IPS-NIHi7 (cell line): ENCODE results near the gene GTF2IRD1.
"Not testable (repeated sequence)": the region's sequence is repeated elsewhere in the genome, so short reads cannot be mapped to it uniquely, and the experiment has no call there.

Source experiments
- DNase-seq: peaks from one replicate; pipeline ENCODE4 v3.0.0; 2012; ENCODE audit warnings: mixed read lengths; ENCODE audit errors: extremely low spot score

The GTF2IRD1 gene

DNA sequence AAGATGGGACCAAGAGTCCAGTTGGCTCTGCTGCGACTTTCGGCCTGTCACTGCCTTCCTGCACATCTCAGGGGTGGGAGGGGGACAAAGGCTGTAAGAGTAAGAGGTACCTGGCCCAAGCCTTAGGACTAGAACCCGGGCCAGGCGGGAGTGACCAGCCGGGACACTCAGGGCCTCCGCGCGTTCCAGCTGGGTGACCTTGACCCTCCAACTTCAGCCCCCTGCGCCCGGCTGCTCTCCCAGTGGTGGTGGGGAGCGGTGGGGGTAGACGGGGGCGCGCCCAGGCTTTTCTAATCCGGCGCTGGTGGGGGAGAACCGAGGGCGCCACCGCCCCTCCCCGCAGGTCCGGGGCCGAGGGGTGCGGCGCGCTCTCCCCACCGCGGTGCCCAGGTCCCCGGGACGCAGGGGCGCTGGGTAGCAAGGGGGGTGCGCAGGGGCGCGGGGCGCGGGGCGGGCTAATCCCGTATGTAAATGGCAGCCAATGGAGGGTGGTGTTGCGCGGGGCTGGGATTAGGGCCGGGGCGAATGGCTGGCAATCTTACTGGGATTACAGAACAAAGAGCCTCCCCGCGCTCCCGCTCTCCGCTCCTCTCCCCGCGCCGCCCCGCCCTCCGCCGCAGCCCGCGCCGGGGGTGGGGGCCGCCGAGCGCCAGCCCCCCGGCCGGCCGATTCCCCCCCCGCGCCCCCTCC lies at the start of gene GTF2IRD1:
TSS of gene GTF2IRD1 (plus strand) at position 585 of the 690 bp plus-strand sequence. CDS start 54,175 bp downstream, outside the sequence.
- peak; percentile 85 for DNase-seq

DNA sequence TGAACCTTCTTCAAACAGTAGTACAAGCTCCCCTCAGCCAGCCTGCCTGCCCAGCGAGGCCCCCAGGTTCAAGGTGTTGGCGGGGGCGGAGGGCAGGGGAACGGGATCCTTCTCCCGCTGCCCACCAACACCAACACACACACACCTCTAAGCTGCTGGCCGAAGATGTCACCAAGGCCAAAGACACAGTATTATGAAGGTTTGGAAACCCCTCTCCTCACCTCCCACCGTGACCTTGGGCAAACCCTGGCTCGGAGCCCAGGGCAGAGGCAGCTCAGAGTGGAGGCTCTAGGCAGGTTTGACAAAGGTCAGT lies 49.4 kb upstream of the GTF2IRD1 start:
- no peak for DNase-seq

DNA sequence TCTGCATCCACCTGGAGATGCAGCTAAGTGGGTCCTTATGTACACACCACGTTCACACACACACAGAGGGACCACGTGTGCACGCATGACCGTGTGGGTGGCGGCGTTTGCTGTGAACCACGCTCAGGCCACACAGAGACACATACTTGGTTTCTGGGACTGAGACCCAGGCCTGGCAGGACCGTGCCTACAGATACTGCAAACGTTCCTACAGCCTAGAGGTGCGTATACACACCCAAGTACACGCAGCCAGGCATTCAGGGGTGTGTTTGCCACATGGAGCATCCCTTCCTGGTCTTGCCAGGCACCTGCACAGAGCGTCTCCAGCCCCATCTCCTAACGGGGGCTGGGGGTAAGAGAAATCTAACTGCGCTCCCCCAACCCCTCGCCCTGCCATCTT lies 49.0 kb upstream of the GTF2IRD1 start:
- no peak for DNase-seq

GRCh38 chr7:74405191-74405898 lies 48.4 kb upstream of the GTF2IRD1 start:
- DNase-seq: peak; percentile 88

DNA sequence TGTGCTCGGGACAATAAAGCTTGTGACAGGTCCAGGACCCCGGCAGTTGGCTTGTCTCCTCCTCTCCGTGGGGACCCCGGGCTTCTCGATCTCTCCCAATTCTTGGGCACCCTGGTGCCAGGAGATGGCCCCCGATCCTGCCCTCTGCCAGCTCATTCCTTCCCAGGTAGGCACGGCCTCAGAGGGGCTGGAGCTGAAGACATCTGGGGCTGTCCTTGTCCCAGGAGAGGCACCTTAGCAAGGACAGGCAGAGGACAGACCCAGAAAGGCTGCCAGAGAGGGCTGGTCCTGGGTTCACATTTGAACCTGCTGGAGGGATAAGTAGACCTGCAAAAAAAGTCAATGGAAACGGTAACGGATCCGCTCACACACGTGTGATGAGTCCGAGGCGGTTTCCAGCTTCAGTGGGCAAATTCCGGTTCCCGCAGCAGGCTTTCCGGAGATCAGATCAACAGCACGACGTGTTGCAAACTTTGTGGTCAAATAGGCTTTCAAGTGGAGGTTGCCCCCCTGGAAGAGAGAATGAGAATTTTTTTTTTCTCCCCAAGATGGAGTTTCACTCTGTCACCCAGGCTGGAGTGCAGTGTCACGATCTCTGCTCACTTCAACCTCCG lies 47.7 kb upstream of the GTF2IRD1 start:
- no peak for DNase-seq

DNA sequence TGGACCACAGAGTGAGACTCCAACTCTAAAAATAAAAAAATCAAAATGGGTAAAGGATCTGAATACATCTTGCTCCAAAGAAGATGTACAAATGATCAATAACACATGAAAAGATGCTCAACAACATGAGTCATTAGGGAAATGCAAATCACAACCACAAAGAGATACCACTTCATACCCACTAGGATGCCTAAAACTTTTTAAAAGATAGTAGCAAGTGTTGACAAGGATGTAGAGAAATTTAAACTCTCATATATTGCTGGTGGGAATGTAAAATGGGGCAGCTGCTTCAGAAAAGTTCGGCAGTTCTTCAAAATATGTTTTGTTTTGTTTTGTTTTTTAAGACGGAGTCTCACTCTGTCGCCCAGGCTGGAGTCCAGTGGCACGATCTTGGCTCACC lies 45.7 kb upstream of the GTF2IRD1 start:
- no peak for DNase-seq

GRCh38 chr7:74409571-74409970 lies 44.1 kb upstream of the GTF2IRD1 start:
- no peak for DNase-seq

DNA sequence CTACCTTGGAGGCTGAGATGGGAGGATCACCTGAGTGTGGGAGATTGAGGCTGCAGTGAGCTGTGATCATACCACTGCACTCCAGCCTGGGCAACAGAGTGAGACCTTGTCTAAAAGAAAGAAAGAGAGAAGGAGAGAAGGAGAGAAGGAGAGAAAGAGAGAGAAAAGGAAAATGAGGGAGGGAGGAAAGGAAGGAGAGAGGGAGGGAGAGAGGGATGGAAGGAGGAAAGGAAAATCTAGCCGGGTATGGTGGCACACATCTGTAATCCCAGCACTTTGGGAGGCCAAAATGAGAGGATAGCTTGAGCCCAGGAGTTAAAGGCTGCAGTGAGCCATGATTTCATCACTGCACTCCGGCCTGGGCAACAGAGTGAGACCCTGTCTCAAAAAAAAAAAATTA lies 42.9 kb upstream of the GTF2IRD1 start:
- DNase-seq: no peak

DNA sequence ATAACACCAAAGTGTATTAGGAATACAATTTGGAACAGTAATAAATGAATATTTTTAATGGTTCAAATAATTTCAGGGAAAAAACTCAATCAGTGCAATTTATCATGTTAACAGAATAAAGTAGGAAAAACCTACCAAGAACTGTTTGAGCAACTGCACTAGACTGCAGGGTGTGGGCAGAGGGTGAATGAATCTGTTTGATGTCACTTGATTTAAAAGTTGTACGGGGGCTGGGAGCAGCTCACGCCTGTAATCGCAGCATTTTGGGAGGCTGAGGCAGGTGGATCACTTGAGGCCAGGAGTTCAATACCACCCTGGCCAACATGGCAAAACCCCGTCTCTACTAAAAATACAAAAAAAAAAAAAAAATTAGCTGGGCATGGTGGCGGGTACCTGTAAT lies 42.1 kb upstream of the GTF2IRD1 start:
- DNase-seq: not testable (repeated sequence)

DNA sequence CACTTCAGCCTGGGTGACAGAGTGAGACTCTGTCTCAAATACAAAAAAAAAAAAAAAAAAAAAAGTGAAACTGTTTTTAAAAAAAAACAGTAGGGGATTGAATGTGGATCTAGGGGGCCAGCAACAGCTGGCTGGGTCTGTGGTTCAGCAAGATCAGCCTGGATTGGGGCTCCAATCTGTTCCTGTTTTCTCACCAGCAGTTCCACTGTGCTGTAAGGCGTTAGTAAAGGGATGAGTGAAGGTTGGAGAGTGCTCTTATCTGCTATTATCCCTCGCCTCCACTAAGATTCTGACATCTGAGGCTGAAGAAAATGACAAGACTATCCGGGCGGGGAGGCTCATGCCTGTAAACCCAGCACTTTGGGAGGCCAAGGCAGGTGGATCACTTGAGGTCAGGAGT lies 41.6 kb upstream of the GTF2IRD1 start:
- no peak for DNase-seq

GRCh38 chr7:74412603-74413002 lies 41.1 kb upstream of the GTF2IRD1 start:
- no peak for DNase-seq

DNA sequence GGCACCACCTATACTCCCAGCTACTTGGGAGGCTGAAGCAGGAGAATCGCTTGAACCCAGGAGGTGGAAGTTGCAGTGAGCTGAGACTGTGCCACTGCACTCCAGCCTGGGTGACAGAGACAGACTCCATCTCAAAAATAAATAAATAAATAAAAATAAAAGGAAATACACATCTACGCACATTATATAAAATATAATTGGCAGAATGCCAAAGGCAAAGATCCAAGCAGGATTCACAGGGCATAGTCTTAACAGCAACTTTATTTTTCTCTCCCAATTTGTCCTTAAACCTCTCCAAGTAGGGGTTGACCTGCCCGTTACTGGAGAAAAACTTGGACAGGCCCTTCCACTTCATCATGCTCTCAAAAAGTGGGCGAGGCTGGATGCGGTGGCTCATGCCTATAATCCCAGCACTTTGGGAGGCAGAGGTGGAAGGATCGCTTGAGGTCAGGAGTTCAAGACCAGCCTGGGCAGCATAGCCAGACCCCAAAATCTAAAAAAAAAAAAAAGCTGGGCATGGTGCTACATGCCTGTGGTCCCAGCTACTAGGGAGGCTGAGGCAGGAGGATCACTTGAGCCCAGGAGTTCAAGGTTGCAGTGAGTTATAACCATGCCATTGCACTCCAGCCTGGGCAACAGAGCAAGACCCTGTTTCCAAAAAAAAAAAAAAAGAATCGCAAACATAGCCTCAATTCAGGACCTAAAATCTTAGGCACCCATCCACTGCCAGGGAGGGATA lies 38.9 kb upstream of the GTF2IRD1 start:
- not testable (repeated sequence) for DNase-seq

- DNase-seq: peak; percentile 95
Measured at GRCh38 chr7:74417419-74417971, 36.2 kb upstream of the GTF2IRD1 start.

DNA sequence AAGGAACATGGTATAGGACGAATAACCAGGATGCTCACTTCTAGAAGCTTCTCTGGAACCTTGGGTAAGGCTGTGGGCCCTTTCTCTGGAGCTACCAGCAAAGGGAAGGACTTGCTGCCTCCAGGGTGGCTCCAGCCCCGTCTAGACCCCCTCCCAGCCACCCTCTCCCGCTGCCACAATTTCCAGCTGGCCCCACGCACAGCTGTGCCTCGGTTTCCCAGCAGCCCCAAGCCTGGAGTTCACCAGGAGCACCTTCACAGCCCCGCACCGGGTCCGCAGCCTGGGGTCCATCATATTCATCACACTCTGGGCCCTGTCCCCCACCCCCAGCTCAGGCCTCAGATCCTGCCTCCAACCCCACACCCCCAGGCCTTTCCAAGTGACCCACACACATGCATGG lies 35.6 kb upstream of the GTF2IRD1 start:
- DNase-seq: no peak

GRCh38 chr7:74418538-74418937 lies 35.2 kb upstream of the GTF2IRD1 start:
- DNase-seq: no peak

- DNase-seq: not testable (repeated sequence)
Measured at GRCh38 chr7:74419232-74419631, 34.5 kb upstream of the GTF2IRD1 start.

DNA sequence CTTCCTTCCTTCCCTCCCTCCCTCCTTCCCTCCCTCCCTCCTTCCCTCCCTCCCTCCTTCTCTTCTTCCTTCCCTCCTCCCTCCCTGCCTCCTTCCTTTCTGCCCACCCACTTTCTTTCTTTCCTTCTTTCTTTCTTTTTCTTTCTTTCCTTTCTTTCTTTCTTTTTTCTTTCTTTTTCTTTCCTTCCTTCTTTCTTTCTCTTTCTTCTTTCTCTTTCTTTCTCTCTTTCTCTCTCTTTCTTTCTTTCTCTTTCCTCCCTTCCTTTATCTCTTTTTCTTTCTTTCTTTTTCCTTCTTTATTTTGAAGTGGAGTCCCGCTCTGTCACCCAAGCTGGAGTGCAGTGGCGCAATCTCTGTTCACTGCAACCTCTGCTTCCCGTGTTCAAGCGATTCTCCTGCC lies 33.7 kb upstream of the GTF2IRD1 start:
- DNase-seq: no peak

DNA sequence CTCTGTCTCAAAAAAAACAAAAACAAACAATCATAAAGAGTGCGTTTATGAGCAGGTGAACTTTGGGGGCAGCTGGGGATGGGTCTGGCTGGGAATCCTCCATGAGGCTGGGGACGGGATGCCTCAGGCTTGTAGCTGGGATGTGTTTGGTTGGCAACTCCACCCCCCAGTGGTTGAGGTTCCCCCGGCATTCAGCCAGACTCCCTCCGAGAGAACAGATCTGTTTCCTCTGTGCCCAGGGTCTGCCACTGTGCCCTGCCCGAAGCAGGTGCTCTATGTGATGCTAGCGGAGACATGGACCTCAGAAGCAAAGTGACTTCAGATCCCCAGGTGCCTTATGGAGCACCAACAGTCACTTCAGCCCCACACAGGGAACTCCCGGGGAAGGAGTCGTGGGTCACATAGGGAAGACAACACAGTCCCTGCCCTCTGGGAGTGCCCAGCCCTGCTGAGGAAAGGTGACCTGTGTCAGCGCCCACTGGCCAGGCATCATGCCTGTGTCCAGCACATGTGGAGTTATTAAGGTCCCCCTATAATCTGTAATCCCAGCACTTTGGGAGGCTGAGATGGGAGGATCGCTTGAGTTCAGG lies 29.3 kb upstream of the GTF2IRD1 start:
- no peak for DNase-seq

- DNase-seq: no peak
Measured at GRCh38 chr7:74428023-74428422, 25.7 kb upstream of the GTF2IRD1 start.

GRCh38 chr7:74429153-74429747 lies 24.5 kb upstream of the GTF2IRD1 start:
- DNase-seq: peak; percentile 63

DNA sequence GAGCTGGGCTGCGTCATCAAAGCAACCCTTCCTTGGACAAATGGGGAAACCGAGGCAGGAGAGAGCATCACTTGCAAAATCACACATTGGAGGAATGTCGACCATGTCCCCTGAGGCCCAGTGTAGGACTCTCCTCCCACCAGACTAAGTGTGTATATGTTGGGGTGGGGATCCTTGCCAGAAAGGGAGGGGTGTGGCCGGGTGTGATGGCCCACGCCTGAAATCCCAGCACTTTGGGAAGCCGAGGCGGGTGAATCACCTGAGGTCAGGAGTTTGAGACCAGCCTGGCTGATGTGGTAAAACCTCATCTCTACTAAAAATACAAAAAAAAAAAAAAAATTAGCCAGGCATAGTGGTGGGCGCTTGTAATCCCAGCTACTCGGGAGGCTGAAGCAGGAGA lies 23.3 kb upstream of the GTF2IRD1 start:
- DNase-seq: not testable (repeated sequence)
